Subcutaneous abdominal adipose tissue (tissue), 5 donors: ENCODE results near the gene COL9A2.
A peak's percentile ranks its signal among the peaks of the same experiment; 100 is the strongest.

Experiments
- H3K27ac ChIP-seq: one replicate; pipeline ENCODE4 v1.7.0; 2013; ENCODE audit warnings: low read depth, mild to moderate bottlenecking, inconsistent platforms, low read length, moderate library complexity
- H3K27me3 ChIP-seq, 5 donors: one replicate each; pipeline ENCODE4 v1.7.0; 2013; ENCODE audit warnings: low read length in 5 of 5, inconsistent platforms in 1 of 5; ENCODE audit not compliant: control insufficient read depth in 5 of 5, insufficient read depth in 4 of 5
- H3K36me3 ChIP-seq, 5 donors: one replicate each; pipeline ENCODE4 v1.7.0; 2013; ENCODE audit warnings: low read length in 5 of 5; ENCODE audit not compliant: control insufficient read depth in 5 of 5, insufficient read depth in 5 of 5
- H3K4me1 ChIP-seq, 5 donors: one replicate each; pipeline ENCODE4 v1.7.0; 2013; ENCODE audit warnings: low read length in 5 of 5, mild to moderate bottlenecking in 3 of 5, moderate library complexity in 1 of 5; ENCODE audit not compliant: control insufficient read depth in 5 of 5, insufficient read depth in 5 of 5
- H3K4me3 ChIP-seq, 5 donors: one replicate each; pipeline ENCODE4 v1.7.0; 2013; ENCODE audit warnings: low read length in 5 of 5, low read depth in 1 of 5
- H3K9ac ChIP-seq, 5 donors: one replicate each; pipeline ENCODE4 v1.7.0; 2013; ENCODE audit warnings: low read length in 5 of 5, mild to moderate bottlenecking in 4 of 5, moderate library complexity in 3 of 5
- H3K9me3 ChIP-seq, 5 donors: one replicate each; pipeline ENCODE4 v1.7.0; 2013; ENCODE audit warnings: low read length in 5 of 5; ENCODE audit not compliant: control insufficient read depth in 5 of 5
- donor health status: healthy.
- donor health status: healthy.
- donor health status: healthy.
- donor health status: healthy.
- donor health status: healthy.

Gene COL9A2

GRCh38 chr1:40291293-40291692 lies 25.8 kb downstream of the COL9A2 start:
- Histone ChIP-seq H3K27ac (no peak overlapping the region), H3K27me3 (no peaks in the 10 kb centered on the region), H3K4me3 (no peak overlapping the region), H3K4me1 (no peaks in the 10 kb centered on the region), H3K36me3 (peaks cover 42 to 64% (median 54%) of the 10 kb centered on the region in 5 donors), H3K9me3 (no peaks in the 10 kb centered on the region), H3K9ac (no peak overlapping the region)

GRCh38 chr1:40281853-40282252 lies 35.2 kb downstream of the COL9A2 start:
- no peaks in the 10 kb centered on the region for H3K27me3 ChIP-seq
- no peak overlapping the region for H3K27ac ChIP-seq
- H3K9ac ChIP-seq: no peak overlapping the region
- H3K36me3 ChIP-seq: peaks cover 20 to 44% (median 36%) of the 10 kb centered on the region in 5 donors
- no peaks in the 10 kb centered on the region for H3K9me3 ChIP-seq
- H3K4me1 ChIP-seq: peaks cover 0 to under 1% (median 0%) of the 10 kb centered on the region in 5 donors
- no peak overlapping the region for H3K4me3 ChIP-seq

DNA sequence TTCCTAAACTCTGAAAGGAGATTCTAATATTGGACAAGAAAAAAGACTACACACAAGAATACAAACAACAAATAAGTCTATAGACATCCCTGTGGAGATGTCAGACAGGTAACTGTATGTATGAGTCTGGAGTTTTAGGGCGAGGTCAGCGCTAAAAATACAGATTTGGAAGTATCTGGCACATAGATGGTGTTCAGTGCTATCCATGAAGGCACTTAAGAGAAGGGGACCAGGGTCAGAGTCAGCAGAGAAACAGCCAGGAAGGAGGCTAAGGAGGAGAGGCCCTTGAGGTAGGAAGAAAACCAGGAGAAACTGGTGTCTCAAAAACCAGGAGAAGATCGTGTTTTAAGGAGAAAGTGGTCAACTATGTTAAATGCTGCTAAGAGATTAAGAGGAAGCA lies 41.0 kb downstream of the COL9A2 start:
- H3K9me3 ChIP-seq: no peaks in the 10 kb centered on the region
- no peaks in the 10 kb centered on the region for H3K27me3 ChIP-seq
- no peak overlapping the region for H3K27ac ChIP-seq
- no peak overlapping the region for H3K9ac ChIP-seq
- H3K36me3 ChIP-seq: peaks cover 25 to 54% (median 34%) of the 10 kb centered on the region in 5 donors
- peaks cover 0 to 4% (median 0%) of the 10 kb centered on the region in 5 donors for H3K4me1 ChIP-seq
- no peak overlapping the region for H3K4me3 ChIP-seq

- Histone ChIP-seq H3K9me3 (no peaks in the 10 kb centered on the region), H3K4me3 (no peak overlapping the region), H3K9ac (no peak overlapping the region), H3K4me1 (peaks cover 0 to 4% (median 0%) of the 10 kb centered on the region in 5 donors), H3K27me3 (no peaks in the 10 kb centered on the region), H3K27ac (no peak overlapping the region), H3K36me3 (peaks cover 34 to 60% (median 43%) of the 10 kb centered on the region in 5 donors)
Measured at GRCh38 chr1:40274331-40274730, 42.8 kb downstream of the COL9A2 start.

DNA sequence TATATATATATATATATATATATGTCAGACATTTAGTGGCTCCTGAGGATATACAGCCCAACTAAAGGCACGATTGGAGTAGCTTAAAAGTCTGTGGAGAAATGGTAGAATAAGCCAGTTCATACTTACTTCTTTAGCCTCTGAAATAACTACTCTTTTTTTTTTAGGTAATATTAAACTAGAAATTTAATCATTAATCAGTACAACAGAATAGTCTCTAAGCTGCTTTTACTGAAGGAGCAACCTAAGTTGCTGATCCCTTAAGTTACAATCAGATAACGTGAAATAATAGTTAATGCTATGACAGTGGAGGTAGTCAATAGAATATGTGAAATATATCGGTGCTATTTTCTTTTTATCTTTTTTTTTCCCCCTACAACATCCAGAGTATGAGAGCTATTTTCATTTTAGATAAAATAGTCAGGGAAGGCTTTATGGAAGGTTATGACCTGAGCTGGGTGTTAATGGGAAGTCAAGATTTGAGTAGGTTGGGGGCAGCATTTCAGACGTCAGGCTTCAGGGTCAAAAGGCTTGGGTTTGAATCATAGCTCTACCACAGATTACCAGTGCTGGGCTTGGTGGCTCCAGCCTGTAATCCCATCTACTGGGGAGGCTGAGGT lies 43.4 kb downstream of the COL9A2 start:
- Histone ChIP-seq H3K27ac (no peak overlapping the region), H3K36me3 (peaks cover 34 to 61% (median 44%) of the 10 kb centered on the region in 5 donors), H3K9ac (no peak overlapping the region), H3K4me3 (no peak overlapping the region), H3K4me1 (peaks cover 0 to 4% (median 0%) of the 10 kb centered on the region in 5 donors), H3K27me3 (no peaks in the 10 kb centered on the region), H3K9me3 (no peaks in the 10 kb centered on the region)

DNA sequence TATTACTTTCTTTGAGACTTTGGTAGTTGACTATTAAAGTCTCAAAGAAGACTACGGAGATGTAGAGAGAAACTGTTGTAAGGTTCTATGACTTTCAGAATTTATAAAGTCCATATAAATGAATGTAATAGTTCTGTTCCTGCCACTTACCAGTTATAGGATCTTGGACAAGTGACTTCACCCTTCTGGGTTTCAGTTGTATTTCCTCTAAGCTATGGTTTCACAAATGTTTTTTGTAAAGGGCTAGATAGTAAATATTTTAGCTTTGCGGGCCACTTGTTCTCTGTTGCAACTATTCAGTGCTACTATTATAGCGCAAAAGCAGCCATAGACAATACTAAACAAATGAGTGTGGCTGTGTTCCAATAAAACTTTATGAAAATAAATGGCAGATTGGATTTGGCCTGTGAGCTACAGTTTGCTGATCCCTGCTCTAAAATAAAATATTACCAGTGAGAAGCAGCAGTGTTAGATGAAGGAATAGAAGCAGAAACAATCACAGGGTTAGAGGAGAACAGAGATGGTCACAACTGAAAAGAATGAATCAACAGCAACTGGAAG lies 44.4 kb downstream of the COL9A2 start:
- H3K27ac ChIP-seq: no peak overlapping the region
- no peaks in the 10 kb centered on the region for H3K9me3 ChIP-seq

DNA sequence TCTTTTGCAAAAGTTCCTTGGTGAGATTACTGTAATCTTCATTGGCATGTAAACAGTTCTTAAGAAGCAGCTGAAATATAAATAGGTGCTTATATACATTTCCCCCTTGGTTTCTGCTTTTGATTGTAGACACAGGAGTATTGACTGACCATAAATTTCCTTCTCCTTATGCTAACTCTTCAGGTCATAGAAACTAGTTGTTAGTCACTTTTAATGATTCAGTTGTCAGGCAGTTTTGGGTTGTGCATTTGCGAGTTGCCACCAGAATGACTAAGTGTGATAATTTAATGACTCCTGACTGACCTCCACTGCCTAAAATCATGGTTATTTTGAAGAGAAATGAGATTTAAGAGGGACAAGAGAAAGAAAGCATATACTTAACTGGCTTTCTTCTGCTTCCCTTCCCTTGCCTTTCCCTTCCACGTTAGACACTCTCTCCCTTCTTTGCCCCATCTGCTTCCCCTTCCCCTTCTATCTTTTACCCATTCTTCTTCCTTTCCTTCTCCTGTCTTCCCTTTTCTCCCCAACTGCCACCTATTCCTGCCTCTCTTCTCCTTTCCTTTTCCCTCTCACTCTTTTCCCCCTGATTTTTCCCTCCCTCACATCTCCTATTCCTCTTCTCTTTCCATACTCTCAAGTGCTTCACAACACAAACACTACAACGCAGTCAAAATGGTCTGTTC lies 46.8 kb downstream of the COL9A2 start:
- H3K4me3 ChIP-seq: no peak overlapping the region
- peaks cover 33 to 72% (median 48%) of the 10 kb centered on the region in 5 donors for H3K36me3 ChIP-seq
- H3K27ac ChIP-seq: no peak overlapping the region
- peaks cover 0 to 8% (median 3%) of the 10 kb centered on the region in 5 donors for H3K4me1 ChIP-seq
- H3K9me3 ChIP-seq: no peaks in the 10 kb centered on the region
- H3K27me3 ChIP-seq: no peaks in the 10 kb centered on the region
- H3K9ac ChIP-seq: no peak overlapping the region

More for the DNA sequence above, 44.4 kb downstream of the COL9A2 start:
- H3K36me3 ChIP-seq: peaks cover 38 to 69% (median 48%) of the 10 kb centered on the region in 5 donors
- no peak overlapping the region for H3K4me3 ChIP-seq
- peaks cover 0 to 6% (median 2%) of the 10 kb centered on the region in 5 donors for H3K4me1 ChIP-seq
- H3K27me3 ChIP-seq: no peaks in the 10 kb centered on the region
- no peak overlapping the region for H3K9ac ChIP-seq

- Histone ChIP-seq H3K4me3 (no peak overlapping the region), H3K9me3 (no peaks in the 10 kb centered on the region), H3K4me1 (peaks cover 3 to 10% (median 3%) of the 10 kb centered on the region in 5 donors), H3K36me3 (peaks cover 34 to 73% (median 49%) of the 10 kb centered on the region in 5 donors), H3K27ac (peak overlapping the region; percentile 72), H3K9ac (no peak overlapping the region), H3K27me3 (no peaks in the 10 kb centered on the region)
Measured at GRCh38 chr1:40268211-40268610, 48.9 kb downstream of the COL9A2 start.

DNA sequence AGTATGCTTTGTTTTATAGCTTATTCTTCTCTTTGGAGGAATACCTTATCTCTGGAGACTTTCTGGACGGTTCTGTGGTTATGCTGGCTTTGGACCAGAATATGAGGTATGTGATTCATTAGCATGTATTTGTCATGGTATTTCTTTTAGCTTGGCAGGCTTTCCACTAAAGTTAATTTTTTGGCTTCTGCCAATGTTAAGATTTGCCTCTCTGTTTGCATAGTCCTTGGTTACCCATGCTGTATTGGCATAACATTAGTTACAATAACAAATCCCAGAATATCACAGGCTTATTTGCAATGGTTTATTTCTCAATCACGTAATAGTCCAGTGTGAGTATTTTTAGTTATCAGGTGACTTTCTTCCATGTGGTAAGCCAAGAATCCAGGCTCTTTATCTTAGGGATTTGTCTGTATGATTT lies 49.3 kb downstream of the COL9A2 start:
- Histone ChIP-seq H3K27ac (peak overlapping the region; percentile 72), H3K9me3 (no peaks in the 10 kb centered on the region), H3K27me3 (no peaks in the 10 kb centered on the region), H3K36me3 (peaks cover 39 to 73% (median 50%) of the 10 kb centered on the region in 5 donors), H3K9ac (no peak overlapping the region), H3K4me3 (no peak overlapping the region), H3K4me1 (peaks cover 3 to 15% (median 6%) of the 10 kb centered on the region in 5 donors)
